Measurements from ENCODE around the gene CNPY4. TPM values are rescaled to one million over a fixed set of nuclear protein-coding genes. Genes with fewer than 3 reads are reported as not detected.

Gene CNPY4
- total RNA-seq, 4 donors from 2014 or later = 3.3 to 53.6 (median 24.7) TPM; not detected in 1

GRCh38 chr7:100091411-100092181 lies 27.8 kb upstream of the CNPY4 start:
- no peak overlapping the region for H3K4me3 ChIP-seq
- peaks cover 0 to 10% of the 10 kb centered on the region in 2 donors for H3K4me1 ChIP-seq
- no peak overlapping the region for H3K27ac ChIP-seq
- H3K36me3 ChIP-seq = no peaks in the 10 kb centered on the region
- no peak for DNase-seq
- H3K9me3 ChIP-seq = no peaks in the 10 kb centered on the region
- no peaks in the 10 kb centered on the region for H3K27me3 ChIP-seq
- no peak for TF ChIP-seq CTCF (IDR thresholded peaks at IDR 0.05)
- intact Hi-C loops (cut with DNase I; ENCODE audit: low total_unique reads) = no loop called here

GRCh38 chr7:100093054-100093453 lies 26.4 kb upstream of the CNPY4 start:
- H3K27ac ChIP-seq = no peak overlapping the region
- H3K4me1 ChIP-seq = peaks cover 0 to 4% of the 10 kb centered on the region in 2 donors
- no peaks in the 10 kb centered on the region for H3K9me3 ChIP-seq
- H3K4me3 ChIP-seq = no peak overlapping the region
- intact Hi-C loops (cut with DNase I; ENCODE audit: low total_unique reads) = no loop called here
- H3K36me3 ChIP-seq = no peaks in the 10 kb centered on the region
- no peak for DNase-seq
- TF ChIP-seq CTCF (IDR thresholded peaks at IDR 0.05) = no peak
- TF ChIP-seq POLR2A (IDR thresholded peaks at IDR 0.05) = no peak
- no peaks in the 10 kb centered on the region for H3K27me3 ChIP-seq

GRCh38 chr7:100093498-100093897 lies 25.9 kb upstream of the CNPY4 start:
- TF ChIP-seq CTCF (IDR thresholded peaks at IDR 0.05) (no peak), POLR2A (IDR thresholded peaks at IDR 0.05) (no peak)
- no peak overlapping the region for H3K27ac ChIP-seq
- intact Hi-C loops (cut with DNase I; ENCODE audit: low total_unique reads) = no loop called here
- no peak overlapping the region for H3K4me3 ChIP-seq
- no peaks in the 10 kb centered on the region for H3K4me1 ChIP-seq
- no peak for DNase-seq
- no peaks in the 10 kb centered on the region for H3K27me3 ChIP-seq
- no peaks in the 10 kb centered on the region for H3K36me3 ChIP-seq
- no peaks in the 10 kb centered on the region for H3K9me3 ChIP-seq

- no peaks in the 10 kb centered on the region for H3K27me3 ChIP-seq
- intact Hi-C loops (cut with DNase I; ENCODE audit: low total_unique reads) = no loop called here
- TF ChIP-seq POLR2A (IDR thresholded peaks at IDR 0.05) (no peak), CTCF (IDR thresholded peaks at IDR 0.05) (no peak)
- no peaks in the 10 kb centered on the region for H3K9me3 ChIP-seq
- no peak for DNase-seq
- H3K4me3 ChIP-seq = no peak overlapping the region
- H3K4me1 ChIP-seq = peaks cover 0 to 2% of the 10 kb centered on the region in 2 donors
- no peak overlapping the region for H3K27ac ChIP-seq
- H3K36me3 ChIP-seq = no peaks in the 10 kb centered on the region
These were observed 25.4 kb upstream of the CNPY4 start for GRCh38 chr7:100093925-100094486.

- H3K4me3 ChIP-seq = no peak overlapping the region
- H3K4me1 ChIP-seq = peaks cover 0 to 12% of the 10 kb centered on the region in 2 donors
- intact Hi-C loops (cut with DNase I; ENCODE audit: low total_unique reads) = no loop called here
- DNase-seq = no peak
- H3K36me3 ChIP-seq = no peaks in the 10 kb centered on the region
- H3K9me3 ChIP-seq = no peaks in the 10 kb centered on the region
- TF ChIP-seq POLR2A (IDR thresholded peaks at IDR 0.05) (no peak), CTCF (IDR thresholded peaks at IDR 0.05) (no peak)
- H3K27me3 ChIP-seq = no peaks in the 10 kb centered on the region
- no peak overlapping the region for H3K27ac ChIP-seq
These were observed 24.1 kb upstream of the CNPY4 start for GRCh38 chr7:100095289-100095688.

Data from uterus (tissue), 4 donors.